Stromal cell of bone marrow (primary cell): Measurements from ENCODE around the gene AXIN1.
"Not testable (repeated sequence)": the region's sequence is repeated elsewhere in the genome, so short reads cannot be mapped to it uniquely, and the experiment has no call there.

Experiments used
- DNase-seq: peaks from one replicate; pipeline ENCODE4 v3.0.0-alpha.2; 2012; ENCODE audit warnings: low read depth

AXIN1 gene

GRCh38 chr16:381789-382717 lies 29.5 kb upstream of the AXIN1 start, which contains the start of gene PGAP6:
PGAP6 (minus strand) TSS chr16:381978; CDS start chr16:381821, 157 bp downstream.
- DNase-seq: no peak

- no peak for DNase-seq
Observed at GRCh38 chr16:381012-381788, 28.7 kb upstream of the AXIN1 start.

- no peak for DNase-seq
Observed at GRCh38 chr16:380762-381011, 28.2 kb upstream of the AXIN1 start.

GRCh38 chr16:379961-380761 lies 27.6 kb upstream of the AXIN1 start:
- DNase-seq: no peak

- no peak for DNase-seq
Observed at GRCh38 chr16:379183-379960, 26.8 kb upstream of the AXIN1 start.

GRCh38 chr16:378821-379182 lies 26.3 kb upstream of the AXIN1 start:
- DNase-seq: no peak

- DNase-seq: not testable (repeated sequence)
Observed at GRCh38 chr16:378113-378820, 25.7 kb upstream of the AXIN1 start.

GRCh38 chr16:377419-377951 lies 25.0 kb upstream of the AXIN1 start:
- no peak for DNase-seq

GRCh38 chr16:376817-377418 lies 24.4 kb upstream of the AXIN1 start:
- DNase-seq: no peak

GRCh38 chr16:375927-376816 lies 23.6 kb upstream of the AXIN1 start:
- no peak for DNase-seq

GRCh38 chr16:375212-375611 lies 22.7 kb upstream of the AXIN1 start:
- DNase-seq: no peak

- no peak for DNase-seq
Observed at GRCh38 chr16:374616-374926, 22.0 kb upstream of the AXIN1 start.

GRCh38 chr16:373848-374615 lies 21.5 kb upstream of the AXIN1 start:
- no peak for DNase-seq

GRCh38 chr16:373020-373598 lies 20.6 kb upstream of the AXIN1 start:
- DNase-seq: no peak

- no peak for DNase-seq
Observed at GRCh38 chr16:372302-372983, 19.9 kb upstream of the AXIN1 start.

- no peak for DNase-seq
Observed at GRCh38 chr16:371515-372301, 19.2 kb upstream of the AXIN1 start.

GRCh38 chr16:370979-371514 lies 18.5 kb upstream of the AXIN1 start:
- DNase-seq: no peak
